Prostate gland (tissue), 2 donors: ENCODE data around the gene AOPEP.

Source experiments
- CTCF ChIP-seq, 4 experiments: fragments of 200-600 bp in 2 of 4; fragments of 450-650 bp in 2 of 4; sonication (generic) in 2 of 4; IDR thresholded peaks; 1 replicate in 3 of 4; 2 replicates in 1 of 4; pipeline ENCODE4 v1.5.1; 2016 to 2019; ENCODE audit warnings: antibody characterized with exemption in 4 of 4, mild to moderate bottlenecking in 2 of 4, moderate library complexity in 2 of 4
- POLR2A ChIP-seq: fragments of 450-650 bp; IDR thresholded peaks from one replicate; pipeline ENCODE4 v1.6.1; 2016; ENCODE audit warnings: antibody characterized with exemption, mild to moderate bottlenecking
- POLR2AphosphoS5 ChIP-seq: sonication (generic); formaldehyde crosslinking; IDR thresholded peaks from one replicate; pipeline ENCODE4 v1.6.1; 2017; ENCODE audit warnings: antibody characterized with exemption

GRCh38 chr9:94687451-94687850, 39.0 kb upstream of the AOPEP start:
- TF ChIP-seq CTCF (IDR thresholded peaks at IDR 0.05) (no peak), POLR2AphosphoS5 (no peak), POLR2A (no peak)
